Measurements from ENCODE around the gene HAPLN2. TPM values are rescaled to one million over a fixed set of nuclear protein-coding genes. Genes with fewer than 3 reads are reported as not detected.

The HAPLN2 gene
- total and polyA plus RNA-seq, 2 experiments from 2014 or later: not detected

DNA sequence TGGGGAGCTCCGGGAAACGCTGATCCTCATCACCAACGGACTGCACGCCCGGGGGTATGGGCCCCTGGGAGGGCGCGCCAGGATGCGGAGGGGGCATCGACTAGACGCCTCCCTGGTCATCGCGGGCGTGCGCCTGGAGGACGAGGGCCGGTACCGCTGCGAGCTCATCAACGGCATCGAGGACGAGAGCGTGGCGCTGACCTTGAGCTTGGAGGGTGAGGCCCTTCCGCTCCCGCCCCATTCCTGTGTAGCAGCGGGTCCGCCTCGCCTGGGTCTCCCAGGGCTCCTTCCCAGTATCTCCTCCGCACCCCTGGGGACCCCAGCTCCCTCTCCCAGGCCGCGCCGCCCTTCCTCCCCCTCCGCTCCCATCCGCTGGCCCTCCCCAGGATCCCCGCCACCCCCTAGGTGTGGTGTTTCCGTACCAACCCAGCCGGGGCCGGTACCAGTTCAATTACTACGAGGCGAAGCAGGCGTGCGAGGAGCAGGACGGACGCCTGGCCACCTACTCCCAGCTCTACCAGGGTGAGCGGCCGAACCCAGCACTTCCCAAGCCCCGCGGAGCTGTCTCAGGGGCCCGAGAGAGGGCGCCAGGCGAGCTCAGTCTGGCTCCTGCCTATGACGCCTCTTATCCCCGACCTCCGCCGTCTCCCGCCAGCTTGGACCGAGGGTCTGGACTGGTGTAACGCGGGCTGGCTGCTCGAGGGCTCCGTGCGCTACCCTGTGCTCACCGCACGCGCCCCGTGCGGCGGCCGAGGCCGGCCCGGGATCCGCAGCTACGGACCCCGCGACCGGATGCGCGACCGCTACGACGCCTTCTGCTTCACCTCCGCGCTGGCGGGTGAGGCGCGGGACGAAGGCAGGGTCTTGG lies 5.0 kb downstream of the HAPLN2 start:
- Histone ChIP-seq H3K27me3 (peaks cover 78% of the 10 kb centered on the region), H4K20me1 (ENCODE audit: insufficient read depth, poor library complexity, severe bottlenecking) (no peaks in the 10 kb centered on the region), H3K4me2 (peak overlapping the region; percentile 90), H3K9me3 (ENCODE audit: low read depth) (no peaks in the 10 kb centered on the region), H3K27ac (no peak overlapping the region), H3K4me3 (no peak overlapping the region), H3K4me1 (ENCODE audit: insufficient read depth) (peaks cover 23% of the 10 kb centered on the region), H3K79me2 (no peaks in the 10 kb centered on the region), H3K36me3 (replicated peaks; ENCODE audit: insufficient read depth, low read depth) (no peaks in the 10 kb centered on the region), H2AFZ (peak overlapping the region; percentile 25), H3K9me2 (replicated peaks; ENCODE audit: insufficient read depth) (no peaks in the 10 kb centered on the region)
- WGBS (ENCODE audit: low lambda C conversion rate, missing lambda C conversion rate): 2% methylated on average over 61 of the region's 87 CpGs
- DNase-seq (ENCODE audit: low spot score): peak; percentile 75
- TF ChIP-seq EZH2phosphoT487 (IDR thresholded peaks at IDR 0.05; ENCODE audit: low read depth, severe bottlenecking, unreplicated experiment): no peak
- TF ChIP-seq EZH2 (IDR thresholded peaks at IDR 0.05; ENCODE audit: borderline replicate concordance): peak; percentile 64
- TF ChIP-seq, protein P1, sequence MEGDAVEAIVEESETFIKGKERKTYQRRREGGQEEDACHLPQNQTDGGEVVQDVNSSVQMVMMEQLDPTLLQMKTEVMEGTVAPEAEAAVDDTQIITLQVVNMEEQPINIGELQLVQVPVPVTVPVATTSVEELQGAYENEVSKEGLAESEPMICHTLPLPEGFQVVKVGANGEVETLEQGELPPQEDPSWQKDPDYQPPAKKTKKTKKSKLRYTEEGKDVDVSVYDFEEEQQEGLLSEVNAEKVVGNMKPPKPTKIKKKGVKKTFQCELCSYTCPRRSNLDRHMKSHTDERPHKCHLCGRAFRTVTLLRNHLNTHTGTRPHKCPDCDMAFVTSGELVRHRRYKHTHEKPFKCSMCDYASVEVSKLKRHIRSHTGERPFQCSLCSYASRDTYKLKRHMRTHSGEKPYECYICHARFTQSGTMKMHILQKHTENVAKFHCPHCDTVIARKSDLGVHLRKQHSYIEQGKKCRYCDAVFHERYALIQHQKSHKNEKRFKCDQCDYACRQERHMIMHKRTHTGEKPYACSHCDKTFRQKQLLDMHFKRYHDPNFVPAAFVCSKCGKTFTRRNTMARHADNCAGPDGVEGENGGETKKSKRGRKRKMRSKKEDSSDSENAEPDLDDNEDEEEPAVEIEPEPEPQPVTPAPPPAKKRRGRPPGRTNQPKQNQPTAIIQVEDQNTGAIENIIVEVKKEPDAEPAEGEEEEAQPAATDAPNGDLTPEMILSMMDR (IDR thresholded peaks at IDR 0.05; ENCODE audit: poor library complexity): peak; percentile 36

DNA sequence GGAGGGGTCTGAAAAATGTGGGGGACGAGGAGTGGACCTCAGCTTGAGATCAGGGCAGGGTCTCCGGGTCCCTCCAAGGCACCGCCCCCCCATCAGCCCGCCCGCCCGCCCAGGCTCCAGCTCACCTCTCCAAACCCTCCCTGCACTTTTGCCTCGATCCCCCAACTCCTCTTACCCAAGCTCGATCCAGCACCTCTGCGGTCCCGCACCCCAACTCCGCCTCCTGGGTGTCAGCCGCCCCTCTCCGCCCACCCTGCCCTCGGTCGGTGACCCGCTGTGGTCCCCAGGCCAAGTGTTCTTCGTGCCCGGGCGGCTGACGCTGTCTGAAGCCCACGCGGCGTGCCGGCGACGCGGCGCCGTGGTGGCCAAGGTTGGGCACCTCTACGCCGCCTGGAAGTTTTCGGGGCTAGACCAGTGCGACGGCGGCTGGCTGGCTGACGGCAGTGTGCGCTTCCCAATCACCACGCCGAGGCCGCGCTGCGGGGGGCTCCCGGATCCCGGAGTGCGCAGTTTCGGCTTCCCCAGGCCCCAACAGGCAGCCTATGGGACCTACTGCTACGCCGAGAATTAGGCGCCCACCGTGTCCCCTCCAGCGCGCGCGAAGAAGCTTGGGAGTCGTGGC lies 5.7 kb downstream of the HAPLN2 start:
- Histone ChIP-seq H3K4me1 (ENCODE audit: insufficient read depth) (peaks cover 23% of the 10 kb centered on the region), H2AFZ (peak overlapping the region; percentile 45), H3K27ac (no peak overlapping the region), H4K20me1 (ENCODE audit: insufficient read depth, poor library complexity, severe bottlenecking) (no peaks in the 10 kb centered on the region), H3K9me2 (replicated peaks; ENCODE audit: insufficient read depth) (no peaks in the 10 kb centered on the region), H3K9me3 (ENCODE audit: low read depth) (no peaks in the 10 kb centered on the region), H3K4me2 (peak overlapping the region; percentile 90), H3K27me3 (peaks cover 77% of the 10 kb centered on the region), H3K79me2 (no peaks in the 10 kb centered on the region), H3K36me3 (replicated peaks; ENCODE audit: insufficient read depth, low read depth) (no peaks in the 10 kb centered on the region), H3K4me3 (no peak overlapping the region)
- TF ChIP-seq EZH2 (IDR thresholded peaks at IDR 0.05; ENCODE audit: borderline replicate concordance) (peak; percentile 80), EZH2phosphoT487 (IDR thresholded peaks at IDR 0.05; ENCODE audit: low read depth, severe bottlenecking, unreplicated experiment) (peak; percentile 41)
- TF ChIP-seq, protein P1 (IDR thresholded peaks at IDR 0.05; ENCODE audit: poor library complexity): no peak
- DNase-seq (ENCODE audit: low spot score): no peak
- WGBS (ENCODE audit: low lambda C conversion rate, missing lambda C conversion rate): 5% methylated on average over 36 of the region's 55 CpGs

DNA sequence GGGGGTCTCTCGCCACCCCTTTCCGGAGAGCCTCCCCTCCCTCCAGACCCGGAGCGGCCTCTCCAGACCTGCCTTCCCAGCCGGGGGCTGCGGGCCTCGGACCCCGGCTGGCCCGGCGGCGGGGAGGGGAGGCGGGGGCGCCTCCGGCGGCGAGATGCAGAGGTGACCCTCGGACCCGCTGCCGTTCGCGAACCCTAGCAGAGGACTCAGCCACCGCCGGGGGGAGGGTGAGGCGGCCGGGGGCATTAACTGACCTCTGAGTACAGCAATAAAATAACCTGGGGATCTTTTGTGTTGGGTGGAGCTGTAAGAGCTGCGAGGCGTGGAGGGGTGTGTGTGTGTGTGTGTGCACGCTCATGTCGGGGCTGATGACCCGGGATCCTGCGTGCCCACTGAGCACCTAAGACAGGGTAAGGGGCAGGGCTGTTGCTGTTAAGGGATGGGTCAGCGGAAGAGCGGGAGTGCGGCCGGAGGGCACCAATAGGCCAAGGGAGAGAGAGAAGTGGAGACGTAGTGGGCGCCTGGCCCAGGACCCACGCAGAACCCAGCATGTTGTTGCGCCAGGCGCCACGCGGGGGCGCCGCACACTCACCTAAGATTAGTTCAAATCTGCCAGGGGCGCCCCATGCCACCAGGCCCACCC lies 6.3 kb downstream of the HAPLN2 start:
- no peaks in the 10 kb centered on the region for H3K36me3 ChIP-seq (replicated peaks; ENCODE audit: insufficient read depth, low read depth)
- no peak overlapping the region for H3K27ac ChIP-seq
- H2AFZ ChIP-seq: peak overlapping the region; percentile 45
- H3K4me2 ChIP-seq: peak overlapping the region; percentile 90
- no peaks in the 10 kb centered on the region for H3K9me2 ChIP-seq (replicated peaks; ENCODE audit: insufficient read depth)
- no peak overlapping the region for H3K4me3 ChIP-seq
- peaks cover 76% of the 10 kb centered on the region for H3K27me3 ChIP-seq
- peaks cover 23% of the 10 kb centered on the region for H3K4me1 ChIP-seq (ENCODE audit: insufficient read depth)
- H3K79me2 ChIP-seq: no peaks in the 10 kb centered on the region
- H3K9me3 ChIP-seq (ENCODE audit: low read depth): no peaks in the 10 kb centered on the region
- DNase-seq (ENCODE audit: low spot score): peak; percentile 73
- TF ChIP-seq, protein P1 (IDR thresholded peaks at IDR 0.05; ENCODE audit: poor library complexity): peak; percentile 63
- TF ChIP-seq EZH2 (IDR thresholded peaks at IDR 0.05; ENCODE audit: borderline replicate concordance) (peak; percentile 93), EZH2phosphoT487 (IDR thresholded peaks at IDR 0.05; ENCODE audit: low read depth, severe bottlenecking, unreplicated experiment) (no peak)
- WGBS (ENCODE audit: low lambda C conversion rate, missing lambda C conversion rate): under 1% methylated on average over 39 of the region's 45 CpGs
- H4K20me1 ChIP-seq (ENCODE audit: insufficient read depth, poor library complexity, severe bottlenecking): no peaks in the 10 kb centered on the region

All from hepatocyte (in vitro differentiated cells).